Testis (tissue), 3 donors: ENCODE data around the gene DAZAP2. TPM values are rescaled to one million over a fixed set of nuclear protein-coding genes. Genes with fewer than 3 reads are reported as not detected.
A peak's percentile ranks its signal among the peaks of the same experiment; 100 is the strongest.
"Not testable (repeated sequence)": the region's sequence is repeated elsewhere in the genome, so short reads cannot be mapped to it uniquely, and the experiment has no call there.

ENCODE experiments used
- DNase-seq: peaks from one replicate; pipeline ENCODE4 v3.0.0-alpha.2; 2019
- H3K27ac ChIP-seq, 2 donors: fragments of 200-600 bp; sonication (generic); one replicate each; pipeline ENCODE4 v1.5.1; 2019
- H3K27me3 ChIP-seq: fragments of 200-600 bp; sonication (generic); one replicate; pipeline ENCODE4 v1.5.1; 2019
- H3K36me3 ChIP-seq: fragments of 200-600 bp; sonication (generic); one replicate; pipeline ENCODE4 v1.5.1; 2017; ENCODE audit warnings: low read depth; ENCODE audit errors: missing control alignments
- H3K4me1 ChIP-seq: fragments of 200-600 bp; sonication (generic); one replicate; pipeline ENCODE4 v1.5.1; 2019
- H3K4me3 ChIP-seq, 2 donors: fragments of 200-600 bp; sonication (generic); one replicate each; pipeline ENCODE4 v1.5.1; 2017 to 2019
- H3K9me3 ChIP-seq: fragments of 200-600 bp; sonication (generic); one replicate; pipeline ENCODE4 v1.5.1; 2017
- POLR2A ChIP-seq: fragments of 450-650 bp; IDR thresholded peaks from one replicate; pipeline ENCODE4 v1.6.1; 2017; ENCODE audit warnings: antibody characterized with exemption, mild to moderate bottlenecking, moderate library complexity
- WGBS, 2 donors: methylation state at CpG; one replicate each; pipeline ENCODE4 v1.1.5; 2018; 5-methylcytosine and 5-hydroxymethylcytosine counted together
- intact Hi-C: fragments of 100-400 bp; cut with DNase I; formaldehyde crosslinking; loops from one replicate; pipeline ENCODE4 v1.15.1; 2023; ENCODE audit warnings: low total_unique reads
- polyA plus RNA-seq: library from polyadenylated mRNA; stranded (reverse); fragments of 350-450 nt; fragmentation: Illumina TruSeq; extraction: RNeasy Lipid Tissue Mini Kit (QIAGEN cat#74804); gene quantifications from one replicate; pipeline ENCODE4 v1.2.3, GENCODE V29; 2014; ENCODE audit warnings: low read depth, low replicate concordance; ENCODE audit not compliant: insufficient read depth
- total RNA-seq, 2 donors: library from RNA; depleted of rRNA; stranded (reverse); fragments of >200 nt; gene quantifications; one replicate each; pipeline ENCODE4 v1.2.3, GENCODE V29; 2016
- TF ChIP-seq, protein P1 (sequence below), 3 experiments: fragments of 450-650 bp in 2 of 3; fragments of 200-600 bp in 1 of 3; sonication (generic) in 1 of 3; IDR thresholded peaks; one replicate each; pipeline ENCODE4 v1.5.1; 2016 to 2019; ENCODE audit warnings: antibody characterized with exemption in 3 of 3, mild to moderate bottlenecking in 2 of 3, moderate library complexity in 1 of 3

DAZAP2 gene
- total and polyA plus RNA-seq, 3 donors from 2014 or later, result 106 to 226 (median 176) TPM

- TF ChIP-seq POLR2A, result no peak
- TF ChIP-seq, protein P1, sequence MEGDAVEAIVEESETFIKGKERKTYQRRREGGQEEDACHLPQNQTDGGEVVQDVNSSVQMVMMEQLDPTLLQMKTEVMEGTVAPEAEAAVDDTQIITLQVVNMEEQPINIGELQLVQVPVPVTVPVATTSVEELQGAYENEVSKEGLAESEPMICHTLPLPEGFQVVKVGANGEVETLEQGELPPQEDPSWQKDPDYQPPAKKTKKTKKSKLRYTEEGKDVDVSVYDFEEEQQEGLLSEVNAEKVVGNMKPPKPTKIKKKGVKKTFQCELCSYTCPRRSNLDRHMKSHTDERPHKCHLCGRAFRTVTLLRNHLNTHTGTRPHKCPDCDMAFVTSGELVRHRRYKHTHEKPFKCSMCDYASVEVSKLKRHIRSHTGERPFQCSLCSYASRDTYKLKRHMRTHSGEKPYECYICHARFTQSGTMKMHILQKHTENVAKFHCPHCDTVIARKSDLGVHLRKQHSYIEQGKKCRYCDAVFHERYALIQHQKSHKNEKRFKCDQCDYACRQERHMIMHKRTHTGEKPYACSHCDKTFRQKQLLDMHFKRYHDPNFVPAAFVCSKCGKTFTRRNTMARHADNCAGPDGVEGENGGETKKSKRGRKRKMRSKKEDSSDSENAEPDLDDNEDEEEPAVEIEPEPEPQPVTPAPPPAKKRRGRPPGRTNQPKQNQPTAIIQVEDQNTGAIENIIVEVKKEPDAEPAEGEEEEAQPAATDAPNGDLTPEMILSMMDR (IDR thresholded peaks at IDR 0.05), result no peak
- intact Hi-C loops, result no loop called here
- WGBS, 2 donors, result 0 to 1% methylated on average over 23 to 45 of the region's 83 CpGs
Measured at GRCh38 chr12:51270067-51270950, 31.7 kb downstream of the DAZAP2 start, which contains the start of gene SMAGP. Gene SMAGP (minus strand): TSS chr12:51270415. CDS start chr12:51269278, 1,137 bp downstream.

DNA sequence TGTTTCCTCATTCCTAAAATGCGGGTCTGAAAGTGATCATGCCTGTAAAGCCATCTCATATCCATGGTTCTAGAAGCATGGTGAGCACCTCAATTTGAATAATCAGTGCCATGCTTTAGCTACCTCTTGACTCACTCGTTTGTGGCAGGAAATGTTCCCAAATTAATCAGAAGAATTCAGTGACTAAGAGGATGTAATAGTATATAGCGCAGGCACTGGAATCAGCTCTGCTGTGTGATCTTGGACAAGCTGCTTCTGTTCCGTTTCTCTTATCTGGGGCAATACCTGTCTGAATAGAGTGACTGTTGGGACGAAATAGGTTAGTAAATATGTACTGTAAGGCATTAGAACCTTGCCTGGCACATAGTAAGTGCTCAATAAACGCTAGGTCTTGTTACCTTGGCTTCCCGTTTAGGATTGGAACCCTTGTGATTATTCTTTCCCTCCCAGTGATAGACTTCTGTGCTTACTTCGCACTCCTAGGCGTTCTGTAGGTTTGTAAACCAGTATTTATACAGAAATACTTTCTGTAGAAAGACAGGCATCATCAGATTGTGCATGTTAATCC, 32.4 kb downstream of the DAZAP2 start:
- 36 to 56% methylated on average over 9 of the region's 9 CpGs for WGBS, 2 donors
- no peak overlapping the region for H3K27ac ChIP-seq
- DNase-seq, result no peak
- no peaks in the 10 kb centered on the region for H3K27me3 ChIP-seq
- TF ChIP-seq POLR2A, result no peak
- TF ChIP-seq, protein P1 (IDR thresholded peaks at IDR 0.05), result no peak
- H3K4me1 ChIP-seq, result no peaks in the 10 kb centered on the region
- H3K36me3 ChIP-seq, result no peaks in the 10 kb centered on the region
- intact Hi-C loops, result no loop called here
- no peaks in the 10 kb centered on the region for H3K9me3 ChIP-seq
- peak overlapping the region; percentile 78 to 83 for H3K4me3 ChIP-seq

More at GRCh38 chr12:51270067-51270950, 31.7 kb downstream of the DAZAP2 start, which contains the start of gene SMAGP:
- no peaks in the 10 kb centered on the region for H3K27me3 ChIP-seq
- peak within 1 kb of the TSS; percentile 78 to 83 for H3K4me3 ChIP-seq
- peak within 1 kb of the TSS; percentile 68 to 76 for H3K27ac ChIP-seq
- no peaks in the 10 kb centered on the region for H3K4me1 ChIP-seq
- DNase-seq, result peak; percentile 48
- no peaks in the 10 kb centered on the region for H3K36me3 ChIP-seq
- H3K9me3 ChIP-seq, result no peaks in the 10 kb centered on the region

DNA sequence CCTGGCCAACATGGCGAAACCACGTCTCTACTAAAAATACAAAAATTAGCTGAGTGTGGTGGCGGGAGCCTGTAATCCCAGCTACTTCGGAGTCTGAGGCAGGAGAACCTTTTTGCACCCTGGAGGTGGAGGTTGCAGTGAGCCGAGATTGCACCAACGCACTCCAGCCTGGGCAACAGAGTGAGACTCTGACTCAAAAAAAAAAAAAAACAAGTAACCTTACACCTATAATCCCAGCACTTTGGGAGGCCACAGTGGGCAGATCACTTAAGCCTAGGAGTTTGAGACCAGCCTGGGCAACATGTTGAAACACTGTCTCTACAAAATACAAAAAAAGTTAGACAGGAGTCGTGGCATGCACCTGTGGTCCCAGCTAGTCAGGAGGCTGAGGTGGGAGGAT, 34.2 kb downstream of the DAZAP2 start:
- WGBS, 2 donors, result 95 to 96% methylated on average over 7 of the region's 7 CpGs
- intact Hi-C loops, H3K36me3 ChIP-seq: not testable (repeated sequence)

DNA sequence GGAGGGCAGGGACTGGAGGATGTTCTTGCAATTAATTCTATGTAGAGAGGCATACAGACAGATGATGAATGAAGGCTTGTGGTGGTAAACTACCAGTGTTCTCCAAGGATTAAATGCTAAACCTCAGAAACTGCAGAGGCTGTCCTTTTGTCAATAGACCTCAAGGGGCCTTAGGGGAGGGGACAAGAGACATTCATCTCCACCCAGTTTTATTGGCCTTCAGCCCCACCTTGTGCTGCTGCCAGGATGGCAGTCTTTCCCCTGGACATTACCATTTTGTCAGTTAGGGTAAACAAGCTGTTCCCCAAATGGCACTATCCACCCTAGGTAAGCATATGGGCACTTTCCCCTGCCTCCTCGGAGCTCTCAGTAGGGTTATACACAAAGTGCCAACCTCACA, 36.5 kb downstream of the DAZAP2 start:
- 77 to 89% methylated on average over 1 of the region's 1 CpG for WGBS, 2 donors
- Histone ChIP-seq H3K4me3 (no peak overlapping the region), H3K36me3 (no peaks in the 10 kb centered on the region), H3K27ac (no peak overlapping the region), H3K4me1 (no peaks in the 10 kb centered on the region), H3K27me3 (no peaks in the 10 kb centered on the region), H3K9me3 (no peaks in the 10 kb centered on the region)
- TF ChIP-seq, protein P1 (IDR thresholded peaks at IDR 0.05), result no peak
- no peak for TF ChIP-seq POLR2A
- DNase-seq, result no peak
- intact Hi-C loops, result no loop called here

More for the DNA sequence above, 34.2 kb downstream of the DAZAP2 start:
- not testable (repeated sequence) for H3K4me3 ChIP-seq, H3K9me3 ChIP-seq, DNase-seq, H3K27ac ChIP-seq, H3K27me3 ChIP-seq, H3K4me1 ChIP-seq

GRCh38 chr12:51281202-51281924, 42.7 kb downstream of the DAZAP2 start:
- H3K27me3 ChIP-seq, result no peaks in the 10 kb centered on the region
- no peak for DNase-seq
- TF ChIP-seq POLR2A, result no peak
- TF ChIP-seq, protein P1 (IDR thresholded peaks at IDR 0.05), result no peak
- no peaks in the 10 kb centered on the region for H3K36me3 ChIP-seq
- no peak overlapping the region for H3K4me3 ChIP-seq
- H3K27ac ChIP-seq, result no peak overlapping the region
- no peaks in the 10 kb centered on the region for H3K9me3 ChIP-seq
- no peaks in the 10 kb centered on the region for H3K4me1 ChIP-seq
- intact Hi-C loops, result no loop called here
- WGBS, 2 donors, result 91 to 95% methylated on average over 4 of the region's 4 CpGs
